DOHH2 (cell line): ENCODE results near the gene ZFAND3.

Source experiments
- H3F3A ChIP-seq: fragments of 200-600 bp; sonication (generic), shearing (Covaris generic); 2 replicates; pipeline ENCODE4 v1.6.0; 2016; ENCODE audit warnings: antibody characterized with exemption, mild to moderate bottlenecking; ENCODE audit not compliant: control insufficient read depth, insufficient read depth
- H3K27ac ChIP-seq: fragments of 200-600 bp; sonication (generic); 2 replicates; pipeline ENCODE4 v1.5.1; 2014; ENCODE audit warnings: low read depth, mild to moderate bottlenecking, low read length, moderate library complexity
- H3K27me3 ChIP-seq: fragments of 200-600 bp; sonication (generic); 2 replicates; pipeline ENCODE4 v1.6.1; 2014; ENCODE audit warnings: mild to moderate bottlenecking, low read length, mixed read lengths; ENCODE audit not compliant: control insufficient read depth
- H3K36me3 ChIP-seq: fragments of 200-600 bp; sonication (generic); 2 replicates; pipeline ENCODE4 v1.6.1; 2014; ENCODE audit warnings: mild to moderate bottlenecking, low read length, moderate library complexity, mixed read lengths; ENCODE audit not compliant: control insufficient read depth
- H3K4me1 ChIP-seq: fragments of 200-600 bp; sonication (generic); 2 replicates; pipeline ENCODE4 v1.6.1; 2014; ENCODE audit warnings: mild to moderate bottlenecking, low read length, mixed read lengths; ENCODE audit not compliant: control insufficient read depth
- H3K4me2 ChIP-seq: fragments of 200-600 bp; sonication (generic); 2 replicates; pipeline ENCODE4 v1.6.0; 2014; ENCODE audit warnings: mild to moderate bottlenecking, low read length, moderate library complexity
- H3K4me3 ChIP-seq: fragments of 200-600 bp; sonication (generic); 2 replicates; pipeline ENCODE4 v1.5.1; 2014; ENCODE audit warnings: mild to moderate bottlenecking, low read length, mixed read lengths
- H3K79me2 ChIP-seq: fragments of 200-600 bp; sonication (generic); 2 replicates; pipeline ENCODE4 v1.6.1; 2014; ENCODE audit warnings: mild to moderate bottlenecking, low read length, mixed read lengths; ENCODE audit not compliant: control insufficient read depth
- H3K9me2 ChIP-seq: fragments of 200-600 bp; sonication (generic); replicated peaks from 2 replicates; pipeline ENCODE4 v1.6.1; 2014; ENCODE audit warnings: mild to moderate bottlenecking, low read length, mixed read lengths; ENCODE audit not compliant: control insufficient read depth
- H3K9me3 ChIP-seq: fragments of 200-600 bp; sonication (generic); 2 replicates; pipeline ENCODE4 v1.6.1; 2014; ENCODE audit warnings: antibody characterized with exemption, low read length, mixed read lengths; ENCODE audit not compliant: control insufficient read depth, insufficient read depth
- H4K20me1 ChIP-seq: fragments of 200-600 bp; sonication (generic); 2 replicates; pipeline ENCODE4 v1.6.0; 2014; ENCODE audit warnings: low read depth, mild to moderate bottlenecking, antibody characterized with exemption, low read length, moderate library complexity; ENCODE audit not compliant: control insufficient read depth, insufficient read depth
- EZH2phosphoT487 ChIP-seq: fragments of 200-600 bp; sonication (generic); IDR thresholded peaks from 2 replicates; pipeline ENCODE4 v1.6.1; 2017; ENCODE audit warnings: borderline replicate concordance, mild to moderate bottlenecking, antibody characterized with exemption, low read length, moderate library complexity, mixed read lengths
- TF ChIP-seq, protein P1 (sequence below): fragments of 200-600 bp; sonication (generic); IDR thresholded peaks from one replicate; pipeline ENCODE4 v1.5.1; 2014; ENCODE audit warnings: antibody characterized with exemption, mild to moderate bottlenecking, low read depth, low read length; ENCODE audit not compliant: poor library complexity, severe bottlenecking

The ZFAND3 gene

DNA sequence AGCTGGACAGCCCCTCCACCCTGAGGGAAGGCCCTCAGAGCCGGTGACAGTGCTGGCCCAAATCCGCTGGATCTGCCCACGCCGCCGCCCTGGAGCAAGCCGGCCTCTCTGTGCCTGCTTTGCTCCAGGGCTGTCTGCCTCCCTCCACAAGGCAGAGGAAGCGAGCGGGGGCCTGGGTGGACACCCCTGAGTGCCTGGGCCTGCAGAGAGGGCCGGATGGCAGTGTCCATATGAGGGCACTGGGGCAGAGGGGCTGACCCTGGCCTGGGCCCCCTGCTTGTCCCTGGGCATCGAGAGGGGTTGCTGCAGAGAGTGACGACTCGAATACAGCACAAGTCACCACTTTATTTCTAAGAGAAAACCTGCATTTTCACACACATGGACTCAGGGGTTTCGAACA is 348.6 kb downstream of the ZFAND3 start:
- no peaks in the 10 kb centered on the region for H3K36me3 ChIP-seq
- H3K4me3 ChIP-seq, result no peak overlapping the region
- no peak overlapping the region for H3K27ac ChIP-seq
- H3K4me1 ChIP-seq, result no peaks in the 10 kb centered on the region
- H3K79me2 ChIP-seq, result no peaks in the 10 kb centered on the region
- no peak overlapping the region for H3K4me2 ChIP-seq
- no peaks in the 10 kb centered on the region for H4K20me1 ChIP-seq
- TF ChIP-seq, protein P1, sequence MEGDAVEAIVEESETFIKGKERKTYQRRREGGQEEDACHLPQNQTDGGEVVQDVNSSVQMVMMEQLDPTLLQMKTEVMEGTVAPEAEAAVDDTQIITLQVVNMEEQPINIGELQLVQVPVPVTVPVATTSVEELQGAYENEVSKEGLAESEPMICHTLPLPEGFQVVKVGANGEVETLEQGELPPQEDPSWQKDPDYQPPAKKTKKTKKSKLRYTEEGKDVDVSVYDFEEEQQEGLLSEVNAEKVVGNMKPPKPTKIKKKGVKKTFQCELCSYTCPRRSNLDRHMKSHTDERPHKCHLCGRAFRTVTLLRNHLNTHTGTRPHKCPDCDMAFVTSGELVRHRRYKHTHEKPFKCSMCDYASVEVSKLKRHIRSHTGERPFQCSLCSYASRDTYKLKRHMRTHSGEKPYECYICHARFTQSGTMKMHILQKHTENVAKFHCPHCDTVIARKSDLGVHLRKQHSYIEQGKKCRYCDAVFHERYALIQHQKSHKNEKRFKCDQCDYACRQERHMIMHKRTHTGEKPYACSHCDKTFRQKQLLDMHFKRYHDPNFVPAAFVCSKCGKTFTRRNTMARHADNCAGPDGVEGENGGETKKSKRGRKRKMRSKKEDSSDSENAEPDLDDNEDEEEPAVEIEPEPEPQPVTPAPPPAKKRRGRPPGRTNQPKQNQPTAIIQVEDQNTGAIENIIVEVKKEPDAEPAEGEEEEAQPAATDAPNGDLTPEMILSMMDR, result no peak
- TF ChIP-seq EZH2phosphoT487, result no peak
- no peaks in the 10 kb centered on the region for H3K27me3 ChIP-seq
- no peaks in the 10 kb centered on the region for H3F3A ChIP-seq
- no peaks in the 10 kb centered on the region for H3K9me2 ChIP-seq
- H3K9me3 ChIP-seq, result no peaks in the 10 kb centered on the region

DNA sequence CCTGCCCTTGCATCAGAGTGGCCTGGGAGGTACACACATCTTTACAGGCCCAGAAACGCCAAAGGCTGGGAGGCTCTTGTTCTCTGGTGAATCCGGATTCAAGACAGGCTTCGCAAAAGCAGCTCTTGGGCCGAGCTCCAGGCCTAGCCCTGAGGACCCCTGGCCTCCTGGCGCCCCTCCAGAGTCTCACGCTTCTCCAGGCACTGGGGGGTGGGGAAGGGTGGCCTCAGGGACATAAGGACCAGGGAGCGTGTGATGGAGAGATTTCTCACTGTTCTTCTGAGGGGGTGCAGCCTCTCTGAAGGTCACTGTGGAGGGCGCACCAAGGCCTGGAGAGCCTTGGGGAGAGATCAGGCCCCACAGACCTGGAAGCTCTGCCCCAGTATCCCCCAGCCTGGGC is 349.2 kb downstream of the ZFAND3 start:
- no peak overlapping the region for H3K4me2 ChIP-seq
- no peaks in the 10 kb centered on the region for H3K36me3 ChIP-seq
- TF ChIP-seq, protein P1, result no peak
- TF ChIP-seq EZH2phosphoT487, result no peak
- no peaks in the 10 kb centered on the region for H3K9me2 ChIP-seq
- H3K4me1 ChIP-seq, result no peaks in the 10 kb centered on the region
- H3K79me2 ChIP-seq, result no peaks in the 10 kb centered on the region
- H3F3A ChIP-seq, result no peaks in the 10 kb centered on the region
- H3K27ac ChIP-seq, result no peak overlapping the region
- no peaks in the 10 kb centered on the region for H3K27me3 ChIP-seq
- no peaks in the 10 kb centered on the region for H4K20me1 ChIP-seq
- H3K4me3 ChIP-seq, result no peak overlapping the region
- H3K9me3 ChIP-seq, result no peaks in the 10 kb centered on the region

DNA sequence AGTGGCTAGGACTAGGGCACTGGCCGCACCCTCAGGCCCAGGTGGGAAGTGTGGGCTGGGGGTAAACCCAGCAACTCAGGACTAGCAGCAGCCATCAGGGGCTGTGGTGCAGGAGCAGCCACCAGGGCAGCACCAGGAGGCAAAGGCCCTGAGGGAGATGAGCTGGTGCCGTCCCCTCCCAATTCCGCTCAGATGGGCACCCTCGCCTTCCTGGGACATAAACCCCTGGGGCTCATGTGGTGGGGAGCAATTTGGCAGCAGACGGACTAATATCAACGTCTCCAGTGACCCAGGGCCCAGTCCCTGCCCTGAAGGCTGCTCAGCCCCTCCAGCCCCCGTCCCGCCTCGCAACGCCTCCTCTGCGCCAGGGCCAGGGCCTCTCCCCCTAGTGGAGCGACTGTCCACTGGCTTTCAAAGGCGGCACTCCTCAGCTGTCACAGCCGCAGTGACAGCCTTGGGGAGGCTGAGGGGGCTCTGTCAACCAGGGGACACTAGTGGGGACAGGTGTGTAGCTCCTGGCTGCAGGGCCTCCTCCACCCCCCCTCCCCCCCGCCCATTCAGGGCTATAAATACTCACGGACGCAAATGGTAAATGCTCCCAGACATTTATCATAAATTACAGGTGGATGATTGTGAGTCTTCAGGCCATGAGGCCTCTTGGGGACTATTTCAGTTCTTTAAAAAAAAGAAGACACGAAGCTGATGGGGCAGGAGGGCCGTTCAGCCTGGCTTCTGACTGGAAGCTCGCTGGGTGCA is 349.9 kb downstream of the ZFAND3 start:
- Histone ChIP-seq H3K36me3 (no peaks in the 10 kb centered on the region), H3F3A (no peaks in the 10 kb centered on the region), H3K4me2 (no peak overlapping the region), H4K20me1 (no peaks in the 10 kb centered on the region), H3K79me2 (no peaks in the 10 kb centered on the region), H3K9me2 (no peaks in the 10 kb centered on the region), H3K27me3 (no peaks in the 10 kb centered on the region), H3K4me1 (no peaks in the 10 kb centered on the region), H3K9me3 (no peaks in the 10 kb centered on the region), H3K27ac (no peak overlapping the region), H3K4me3 (no peak overlapping the region)
- TF ChIP-seq, protein P1, result no peak
- no peak for TF ChIP-seq EZH2phosphoT487
